SU-DHL-6 (cell line): ENCODE results near the gene INTS15.

Source experiments
- H2AFZ ChIP-seq: fragments of 200-600 bp; sonication (generic); 2 replicates; pipeline ENCODE4 v1.6.1; 2014; ENCODE audit warnings: low read depth, mild to moderate bottlenecking, moderate library complexity, mixed read lengths, antibody characterized with exemption, low read length; ENCODE audit not compliant: severe bottlenecking
- H3F3A ChIP-seq: fragments of 200-600 bp; shearing (Covaris generic); 2 replicates; pipeline ENCODE4 v1.6.0; 2016; ENCODE audit warnings: antibody characterized with exemption, mild to moderate bottlenecking; ENCODE audit not compliant: insufficient read depth
- H3K27ac ChIP-seq: fragments of 200-600 bp; sonication (generic); 2 replicates; pipeline ENCODE4 v1.5.1; 2016; ENCODE audit warnings: low read depth, mild to moderate bottlenecking, low read length, moderate library complexity, mixed read lengths
- H3K27me3 ChIP-seq: fragments of 200-600 bp; sonication (generic), shearing (Covaris generic); 2 replicates; pipeline ENCODE4 v1.6.0; 2014; ENCODE audit warnings: mild to moderate bottlenecking, low read length
- H3K36me3 ChIP-seq: fragments of 200-600 bp; sonication (generic); 2 replicates; pipeline ENCODE4 v1.6.1; 2014; ENCODE audit warnings: mild to moderate bottlenecking, low read length, mixed read lengths
- H3K4me2 ChIP-seq: fragments of 300-600, 200-600 bp; shearing (Covaris generic), sonication (generic); 2 replicates; pipeline ENCODE4 v1.6.0; 2014; ENCODE audit warnings: low read length, low read depth, mild to moderate bottlenecking; ENCODE audit not compliant: poor library complexity, severe bottlenecking
- H3K4me3 ChIP-seq: fragments of 200-600 bp; sonication (generic); 2 replicates; pipeline ENCODE4 v1.5.1; 2014; ENCODE audit warnings: antibody characterized with exemption, low read length, mild to moderate bottlenecking, mixed read lengths; ENCODE audit not compliant: insufficient read depth, poor library complexity, severe bottlenecking
- H3K79me2 ChIP-seq: fragments of 200-600 bp; sonication (generic); 2 replicates; pipeline ENCODE4 v1.6.1; 2014; ENCODE audit warnings: mild to moderate bottlenecking, low read length, moderate library complexity; ENCODE audit not compliant: insufficient read depth
- H3K9ac ChIP-seq: fragments of 200-600 bp; sonication (generic); 2 replicates; pipeline ENCODE4 v1.7.0; 2014; ENCODE audit warnings: mild to moderate bottlenecking, low read length
- H3K9me2 ChIP-seq: fragments of 200-600 bp; sonication (generic); replicated peaks from 2 replicates; pipeline ENCODE4 v1.6.1; 2014; ENCODE audit warnings: low read length; ENCODE audit not compliant: insufficient read depth
- H3K9me3 ChIP-seq: fragments of 200-600 bp; sonication (generic); 2 replicates; pipeline ENCODE4 v1.6.1; 2014; ENCODE audit warnings: low read length, mixed read lengths; ENCODE audit not compliant: insufficient read depth
- H4K20me1 ChIP-seq: fragments of 200-600 bp; sonication (generic); 2 replicates; pipeline ENCODE4 v1.6.1; 2014; ENCODE audit warnings: low read depth, mild to moderate bottlenecking, antibody characterized with exemption, low read length, moderate library complexity, mixed read lengths
- EZH2phosphoT487 ChIP-seq: fragments of 200-600 bp; sonication (generic), shearing (Covaris generic); conservative IDR thresholded peaks from 2 replicates; pipeline ENCODE4 v1.6.1; 2018; ENCODE audit warnings: mild to moderate bottlenecking, antibody characterized with exemption, low read length, moderate library complexity, mixed read lengths
- TF ChIP-seq, protein P1 (sequence below): fragments of 200-600 bp; sonication (generic); IDR thresholded peaks from one replicate; pipeline ENCODE4 v1.5.1; 2017; ENCODE audit warnings: antibody characterized with exemption, mild to moderate bottlenecking, low read length, moderate library complexity; ENCODE audit not compliant: insufficient read depth, poor library complexity, severe bottlenecking

The INTS15 gene

DNA sequence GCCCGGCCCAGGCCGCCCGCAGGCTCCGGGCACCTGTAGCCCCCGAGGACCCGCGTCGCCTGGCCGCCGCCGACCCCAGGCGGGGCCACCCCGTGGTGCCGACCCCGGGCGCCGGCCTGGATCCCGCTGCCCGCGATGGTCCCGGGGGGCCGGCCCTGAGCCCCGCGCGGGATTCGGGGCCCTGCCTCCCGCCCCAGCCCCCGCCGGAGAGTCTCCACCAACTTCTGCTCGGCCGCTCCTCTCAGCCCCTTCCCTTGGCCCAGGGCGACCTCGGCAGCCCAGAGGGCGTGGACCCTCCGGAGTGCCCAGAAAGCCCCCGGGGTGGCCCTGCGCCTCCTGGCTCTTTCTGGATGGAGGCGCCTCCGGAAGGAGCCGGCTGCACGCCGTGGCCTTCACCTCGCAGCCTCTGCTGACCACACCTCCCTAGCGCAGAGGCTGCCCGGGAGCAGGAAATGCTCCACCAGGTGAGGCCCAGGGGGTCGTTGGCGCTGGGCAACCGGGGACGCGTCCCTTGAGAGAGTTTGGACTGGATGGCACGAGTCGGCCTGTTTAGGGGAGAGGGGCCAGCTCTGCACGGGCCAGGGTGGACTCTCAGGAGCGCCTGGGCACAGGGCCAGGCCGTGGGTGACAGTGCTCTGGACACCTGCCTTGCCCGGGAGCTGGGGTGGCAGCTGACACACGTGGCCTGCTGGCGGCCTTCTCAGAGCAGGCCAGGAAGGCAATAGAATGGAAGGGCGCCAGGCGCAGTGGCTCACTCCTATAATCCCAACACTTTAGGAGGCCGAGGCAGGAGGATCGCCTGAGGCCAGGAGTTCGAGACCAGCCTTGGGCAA lies 26.1 kb downstream of the INTS15 start:
- Histone ChIP-seq H3K4me3 (no peak overlapping the region), H2AFZ (no peak overlapping the region), H3K9me3 (no peaks in the 10 kb centered on the region), H3K4me2 (no peak overlapping the region), H3K27ac (no peak overlapping the region), H3K36me3 (no peaks in the 10 kb centered on the region), H3K27me3 (no peaks in the 10 kb centered on the region), H3K9me2 (no peaks in the 10 kb centered on the region), H4K20me1 (no peaks in the 10 kb centered on the region), H3K9ac (no peak overlapping the region), H3F3A (no peaks in the 10 kb centered on the region), H3K79me2 (no peaks in the 10 kb centered on the region)
- TF ChIP-seq, protein P1, sequence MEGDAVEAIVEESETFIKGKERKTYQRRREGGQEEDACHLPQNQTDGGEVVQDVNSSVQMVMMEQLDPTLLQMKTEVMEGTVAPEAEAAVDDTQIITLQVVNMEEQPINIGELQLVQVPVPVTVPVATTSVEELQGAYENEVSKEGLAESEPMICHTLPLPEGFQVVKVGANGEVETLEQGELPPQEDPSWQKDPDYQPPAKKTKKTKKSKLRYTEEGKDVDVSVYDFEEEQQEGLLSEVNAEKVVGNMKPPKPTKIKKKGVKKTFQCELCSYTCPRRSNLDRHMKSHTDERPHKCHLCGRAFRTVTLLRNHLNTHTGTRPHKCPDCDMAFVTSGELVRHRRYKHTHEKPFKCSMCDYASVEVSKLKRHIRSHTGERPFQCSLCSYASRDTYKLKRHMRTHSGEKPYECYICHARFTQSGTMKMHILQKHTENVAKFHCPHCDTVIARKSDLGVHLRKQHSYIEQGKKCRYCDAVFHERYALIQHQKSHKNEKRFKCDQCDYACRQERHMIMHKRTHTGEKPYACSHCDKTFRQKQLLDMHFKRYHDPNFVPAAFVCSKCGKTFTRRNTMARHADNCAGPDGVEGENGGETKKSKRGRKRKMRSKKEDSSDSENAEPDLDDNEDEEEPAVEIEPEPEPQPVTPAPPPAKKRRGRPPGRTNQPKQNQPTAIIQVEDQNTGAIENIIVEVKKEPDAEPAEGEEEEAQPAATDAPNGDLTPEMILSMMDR = no peak
- TF ChIP-seq EZH2phosphoT487 = no peak

DNA sequence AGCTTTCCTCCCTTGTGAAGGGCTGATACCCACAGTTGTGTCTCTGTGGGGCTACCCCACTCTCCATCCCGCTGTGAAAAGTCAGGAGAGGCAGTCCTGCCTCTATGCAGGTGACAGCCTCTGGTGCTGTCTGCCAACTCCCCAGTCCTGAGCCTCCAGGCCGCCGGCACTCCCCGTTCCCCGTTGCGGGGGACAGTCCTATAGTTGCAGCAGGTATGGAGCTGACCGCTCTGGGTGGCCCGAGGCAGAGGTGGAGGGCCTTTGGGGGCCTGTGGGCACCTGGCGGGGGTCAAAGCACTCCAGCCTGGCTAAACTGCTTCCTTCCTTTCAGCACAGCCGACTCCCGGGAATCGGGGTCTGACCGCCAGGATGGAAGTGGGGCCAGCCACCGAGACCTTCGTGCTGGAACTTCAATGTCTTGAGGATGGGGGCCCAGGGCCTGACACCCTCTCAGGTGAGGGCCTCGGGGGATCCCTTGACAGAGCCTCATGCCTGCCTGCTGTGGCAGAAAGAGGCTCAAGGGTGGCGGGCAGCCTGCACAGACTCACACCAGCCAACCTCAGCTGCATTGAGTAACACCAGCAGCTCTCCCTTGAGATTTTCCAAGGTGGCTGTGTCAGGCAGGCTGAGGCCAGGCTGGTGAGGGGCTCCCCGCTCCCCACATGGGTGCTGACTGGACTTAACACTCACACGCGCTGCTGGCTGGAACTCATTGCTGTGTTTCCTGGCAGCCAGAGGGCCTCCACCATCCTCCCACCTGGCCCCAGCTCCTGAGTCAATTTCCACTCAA lies 27.2 kb downstream of the INTS15 start:
- H2AFZ ChIP-seq = no peak overlapping the region
- no peak overlapping the region for H3K4me3 ChIP-seq
- H3F3A ChIP-seq = no peaks in the 10 kb centered on the region
- TF ChIP-seq, protein P1 = no peak
- TF ChIP-seq EZH2phosphoT487 = no peak
- H3K36me3 ChIP-seq = no peaks in the 10 kb centered on the region
- no peaks in the 10 kb centered on the region for H4K20me1 ChIP-seq
- H3K9ac ChIP-seq = no peak overlapping the region
- H3K27me3 ChIP-seq = no peaks in the 10 kb centered on the region
- no peaks in the 10 kb centered on the region for H3K9me3 ChIP-seq
- no peak overlapping the region for H3K27ac ChIP-seq
- H3K4me2 ChIP-seq = no peak overlapping the region
- H3K79me2 ChIP-seq = no peaks in the 10 kb centered on the region
- H3K9me2 ChIP-seq = no peaks in the 10 kb centered on the region

DNA sequence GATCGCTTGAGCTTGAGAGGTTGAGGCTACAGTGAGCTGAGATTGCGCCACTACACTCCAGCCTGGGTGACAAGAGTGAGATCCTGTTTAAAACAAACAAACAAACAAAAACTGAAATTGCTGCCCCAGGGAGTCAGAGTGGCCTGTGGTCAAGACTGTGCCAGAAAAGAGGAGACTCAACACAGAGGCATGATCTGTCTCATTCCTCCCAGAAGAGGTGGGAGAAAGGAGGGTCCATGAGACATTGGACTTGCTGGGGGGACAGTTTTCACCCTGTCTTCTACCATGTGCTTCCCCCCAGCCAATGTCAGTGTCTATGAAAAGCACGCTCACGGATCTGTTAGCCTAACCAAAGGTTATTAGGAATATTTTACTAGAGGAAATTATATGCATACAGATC lies 28.8 kb downstream of the INTS15 start:
- no peaks in the 10 kb centered on the region for H3F3A ChIP-seq
- H4K20me1 ChIP-seq = no peaks in the 10 kb centered on the region
- no peaks in the 10 kb centered on the region for H3K9me2 ChIP-seq
- no peak overlapping the region for H3K27ac ChIP-seq
- H3K4me2 ChIP-seq = no peak overlapping the region
- H3K9ac ChIP-seq = no peak overlapping the region
- no peaks in the 10 kb centered on the region for H3K27me3 ChIP-seq
- TF ChIP-seq, protein P1 = no peak
- TF ChIP-seq EZH2phosphoT487 = no peak
- no peaks in the 10 kb centered on the region for H3K36me3 ChIP-seq
- H2AFZ ChIP-seq = no peak overlapping the region
- H3K4me3 ChIP-seq = no peak overlapping the region
- H3K79me2 ChIP-seq = no peaks in the 10 kb centered on the region
- H3K9me3 ChIP-seq = no peaks in the 10 kb centered on the region
